GM12872 (cell line): Measurements from ENCODE around the gene SLC2A10.

Source experiments
- CTCF ChIP-seq: IDR thresholded peaks from 3 replicates; pipeline ENCODE4 v1.5.1; 2011; ENCODE audit warnings: low read depth, mild to moderate bottlenecking, low read length, moderate library complexity; ENCODE audit not compliant: insufficient read depth

The SLC2A10 gene

DNA sequence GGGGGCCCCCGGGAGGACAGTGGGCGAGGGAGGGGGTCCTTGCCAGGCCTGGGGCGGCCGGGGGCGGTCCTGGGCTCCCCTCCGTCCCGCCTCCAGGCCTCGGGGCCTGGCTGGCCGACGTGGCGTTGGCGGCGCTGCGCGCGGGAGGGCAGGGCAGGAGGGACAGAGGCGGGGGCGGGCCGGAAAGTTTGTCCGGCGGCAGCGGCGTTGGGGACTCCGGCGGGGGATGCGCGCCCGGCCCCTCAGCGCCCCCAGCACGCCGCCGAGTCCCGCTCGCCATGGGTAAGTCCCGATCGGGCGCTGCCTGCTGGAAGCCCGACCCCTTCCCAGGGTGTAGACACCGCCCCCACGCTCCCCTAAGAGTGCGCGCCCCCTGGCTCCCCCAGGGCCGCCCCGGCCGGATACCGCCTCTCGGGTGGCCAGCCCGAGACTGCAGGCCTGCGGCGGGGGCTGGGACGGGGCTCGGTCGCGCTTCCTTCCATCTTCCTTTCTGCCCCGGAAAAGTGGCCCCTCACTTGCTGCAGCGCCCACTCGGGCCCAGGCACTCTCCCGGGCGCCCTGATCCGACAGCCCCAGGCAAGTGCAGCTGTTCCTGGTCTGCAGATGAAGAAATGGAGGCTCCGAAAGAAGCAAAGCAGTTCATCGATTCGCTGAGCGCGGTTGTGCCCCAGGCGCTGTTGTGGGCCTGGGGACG is at the start of gene SLC2A10:
Gene SLC2A10 (plus strand): TSS at position 191 of the 694 bp plus-strand sequence. CDS start 88 bp downstream, at position 279.
- TF ChIP-seq CTCF = no peak

GRCh38 chr20:46660487-46660886 is 49.0 kb upstream of the SLC2A10 start:
- TF ChIP-seq CTCF = no peak

- no peak for TF ChIP-seq CTCF
These were observed 47.8 kb upstream of the SLC2A10 start for GRCh38 chr20:46661659-46662058.

GRCh38 chr20:46663531-46663930 is 45.9 kb upstream of the SLC2A10 start:
- no peak for TF ChIP-seq CTCF

GRCh38 chr20:46665602-46666001 is 43.8 kb upstream of the SLC2A10 start:
- no peak for TF ChIP-seq CTCF

GRCh38 chr20:46666306-46666705 is 43.1 kb upstream of the SLC2A10 start:
- TF ChIP-seq CTCF = no peak

DNA sequence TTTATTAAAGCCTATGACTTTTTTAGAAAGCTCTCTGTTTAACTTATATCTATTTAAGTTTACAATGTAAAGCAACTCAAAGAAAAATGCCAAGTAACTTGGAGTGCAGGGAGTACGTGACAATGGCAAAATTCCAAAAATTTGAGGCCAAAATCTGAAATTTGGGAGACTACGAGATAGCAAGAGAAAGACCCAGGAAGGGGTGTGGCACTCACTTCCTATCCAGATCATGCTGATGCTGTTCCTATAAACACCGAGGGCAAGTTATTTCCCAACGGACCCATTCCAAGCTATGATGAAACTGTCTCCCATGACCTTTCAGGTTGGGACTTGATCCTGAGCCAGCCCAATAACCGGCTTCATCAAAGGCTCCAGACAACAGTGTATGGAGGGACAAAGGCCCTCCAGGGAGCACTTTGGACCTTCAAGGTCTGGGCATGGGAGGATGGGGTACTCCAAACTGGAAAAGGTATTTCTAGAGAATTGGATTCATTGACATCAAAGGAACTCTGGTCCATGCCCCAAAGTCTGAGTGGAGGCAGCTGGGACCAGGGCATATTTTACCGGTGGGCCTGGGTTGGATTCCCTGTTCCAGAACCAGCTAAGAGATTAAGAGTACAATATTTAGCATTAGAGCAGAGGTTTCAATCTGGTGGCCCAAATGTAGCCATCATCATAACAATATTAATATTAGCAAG is 42.5 kb upstream of the SLC2A10 start:
- TF ChIP-seq CTCF = no peak
